H9 (cell line): Measurements from ENCODE around the gene OR8B12. TPM values are rescaled to one million over a fixed set of nuclear protein-coding genes. Genes with fewer than 3 reads are reported as not detected.

Experiments used
- DNase-seq: peaks from one replicate; pipeline ENCODE4 v3.0.0-alpha.2; 2017
- H2AFZ ChIP-seq: one replicate; pipeline ENCODE4 v1.6.1; 2013; ENCODE audit warnings: mild to moderate bottlenecking, low read length, control low read depth, moderate library complexity
- H2AK5ac ChIP-seq: 2 replicates; pipeline ENCODE4 v1.6.1; 2013; ENCODE audit warnings: low read length, control low read depth, mixed read lengths; ENCODE audit not compliant: insufficient read length
- H2BK120ac ChIP-seq: one replicate; pipeline ENCODE4 v1.6.1; 2013; ENCODE audit warnings: low read depth, mild to moderate bottlenecking, low read length, control low read depth, inconsistent platforms; ENCODE audit not compliant: poor library complexity, severe bottlenecking
- H2BK12ac ChIP-seq: 2 replicates; pipeline ENCODE4 v1.6.1; 2013; ENCODE audit warnings: low read length, control low read depth, mixed read lengths, low read depth; ENCODE audit not compliant: insufficient read length
- H2BK15ac ChIP-seq: 2 replicates; pipeline ENCODE4 v1.6.1; 2013; ENCODE audit warnings: low read depth, low read length, control low read depth
- H2BK20ac ChIP-seq: one replicate; pipeline ENCODE4 v1.6.1; 2013; ENCODE audit warnings: low read depth, mild to moderate bottlenecking, low read length, control low read depth, inconsistent platforms; ENCODE audit not compliant: poor library complexity, severe bottlenecking
- H2BK5ac ChIP-seq: 2 replicates; pipeline ENCODE4 v1.6.1; 2013; ENCODE audit warnings: low read length, control low read depth, mixed read lengths; ENCODE audit not compliant: insufficient read length
- H3K14ac ChIP-seq: 2 replicates; pipeline ENCODE4 v1.6.1; 2013; ENCODE audit warnings: low read length, control low read depth; ENCODE audit not compliant: insufficient read depth
- H3K18ac ChIP-seq: 2 replicates; pipeline ENCODE4 v1.6.1; 2013; ENCODE audit warnings: low read depth, mild to moderate bottlenecking, mixed read lengths, low read length, control low read depth; ENCODE audit not compliant: insufficient read length
- H3K23ac ChIP-seq: 2 replicates; pipeline ENCODE4 v1.6.1; 2013; ENCODE audit warnings: low read length, control low read depth, mixed read lengths, low read depth; ENCODE audit not compliant: insufficient read length
- H3K23me2 ChIP-seq: 2 replicates; pipeline ENCODE4 v1.6.1; 2013; ENCODE audit warnings: low read depth, mild to moderate bottlenecking, mixed read lengths, low read length, control low read depth; ENCODE audit not compliant: insufficient read length, poor library complexity, severe bottlenecking
- H3K27ac ChIP-seq: 2 replicates; pipeline ENCODE4 v1.5.1; 2013; ENCODE audit warnings: low read length, control low read depth, mixed read lengths, low read depth; ENCODE audit not compliant: insufficient read length
- H3K27me3 ChIP-seq: 2 replicates; pipeline ENCODE4 v1.6.1; 2013; ENCODE audit warnings: low read length, control low read depth, inconsistent platforms; ENCODE audit not compliant: insufficient read depth
- H3K4ac ChIP-seq: 2 replicates; pipeline ENCODE4 v1.6.1; 2013; ENCODE audit warnings: low read depth, mild to moderate bottlenecking, control low read depth, inconsistent platforms, low read length, moderate library complexity
- H3K4me1 ChIP-seq: 2 replicates; pipeline ENCODE4 v1.6.1; 2013; ENCODE audit warnings: low read length, control low read depth, inconsistent platforms; ENCODE audit not compliant: insufficient read depth
- H3K4me2 ChIP-seq: 2 replicates; pipeline ENCODE4 v1.6.1; 2013; ENCODE audit warnings: low read length, control low read depth, mixed read lengths; ENCODE audit not compliant: insufficient read length, insufficient read depth
- H3K56ac ChIP-seq: 2 replicates; pipeline ENCODE4 v1.6.1; 2013; ENCODE audit warnings: low read depth, mild to moderate bottlenecking, mixed read lengths, low read length, control low read depth; ENCODE audit not compliant: insufficient read length
- H3K79me1 ChIP-seq: 2 replicates; pipeline ENCODE4 v1.6.1; 2013; ENCODE audit warnings: low read depth, mild to moderate bottlenecking, moderate library complexity, low read length, control low read depth, inconsistent platforms; ENCODE audit not compliant: insufficient read depth, poor library complexity, severe bottlenecking
- H3K79me2 ChIP-seq: 2 replicates; pipeline ENCODE4 v1.6.1; 2013; ENCODE audit warnings: low read length, control low read depth, inconsistent platforms; ENCODE audit not compliant: insufficient read depth
- H3K9ac ChIP-seq: 2 replicates; pipeline ENCODE4 v1.6.1; 2013; ENCODE audit warnings: low read length, control low read depth, mixed read lengths; ENCODE audit not compliant: insufficient read length; ENCODE audit errors: extremely low read depth
- H3K9me3 ChIP-seq: one replicate; pipeline ENCODE4 v1.6.1; 2013; ENCODE audit warnings: low read depth, low read length, inconsistent platforms; ENCODE audit not compliant: control insufficient read depth
- H3T11ph ChIP-seq: one replicate; pipeline ENCODE4 v1.6.1; 2013; ENCODE audit warnings: mild to moderate bottlenecking, low read length, control low read depth, inconsistent platforms
- H4K20me1 ChIP-seq: one replicate; pipeline ENCODE4 v1.6.1; 2013; ENCODE audit not compliant: control insufficient read depth, insufficient read length, insufficient read depth
- H4K5ac ChIP-seq: 2 replicates; pipeline ENCODE4 v1.6.1; 2013; ENCODE audit warnings: low read depth, mild to moderate bottlenecking, mixed read lengths, low read length, control low read depth; ENCODE audit not compliant: insufficient read length
- H4K8ac ChIP-seq: replicated peaks from 2 replicates; pipeline ENCODE4 v1.6.1; 2013; ENCODE audit warnings: low read length, control low read depth, mixed read lengths, low read depth; ENCODE audit not compliant: insufficient read length
- H4K91ac ChIP-seq: 2 replicates; pipeline ENCODE4 v1.6.1; 2013; ENCODE audit warnings: low read depth, mild to moderate bottlenecking, moderate library complexity, mixed read lengths, low read length, control low read depth; ENCODE audit not compliant: insufficient read length
- H3K27ac Mint-ChIP-seq, 3 experiments: 2 replicates in 2 of 3; 3 replicates in 1 of 3; pipeline ENCODE4 v1.8.0; 2020 to 2021; ENCODE audit warnings: mixed read lengths in 3 of 3, mild to moderate bottlenecking in 1 of 3, moderate library complexity in 1 of 3
- H3K27me3 Mint-ChIP-seq: 2 replicates; pipeline ENCODE4 v1.8.0; 2021; ENCODE audit warnings: low read depth, mild to moderate bottlenecking, moderate library complexity, mixed read lengths
- H3K36me3 Mint-ChIP-seq, 3 experiments: 2 replicates in 2 of 3; 3 replicates in 1 of 3; pipeline ENCODE4 v1.8.0; 2020 to 2021; ENCODE audit warnings: low read depth in 3 of 3, mixed read lengths in 3 of 3; ENCODE audit not compliant: insufficient read depth in 1 of 3
- H3K4me1 Mint-ChIP-seq, 2 experiments: 2 replicates each; pipeline ENCODE4 v1.8.0; 2020; ENCODE audit warnings: mixed read lengths in 2 of 2
- H3K4me3 Mint-ChIP-seq, 2 experiments: 2 replicates in 1 of 2; 3 replicates in 1 of 2; pipeline ENCODE4 v1.8.0; 2020 to 2021; ENCODE audit warnings: mild to moderate bottlenecking in 2 of 2, mixed read lengths in 2 of 2, moderate library complexity in 1 of 2
- H3K9me3 Mint-ChIP-seq, 2 experiments: 2 replicates in 1 of 2; 3 replicates in 1 of 2; pipeline ENCODE4 v1.8.0; 2020; ENCODE audit warnings: mild to moderate bottlenecking in 2 of 2, mixed read lengths in 2 of 2, moderate library complexity in 1 of 2
- CTCF ChIP-seq: fragments of 200-600 bp; sonication (generic); conservative IDR thresholded peaks from 3 replicates; pipeline ENCODE4 v1.8.0; 2021; ENCODE audit warnings: antibody characterized with exemption, mild to moderate bottlenecking
- WGBS: extraction: QIAGEN DNeasy Blood & Tissue Kit; methylation state at CpG from one replicate; pipeline ENCODE4 v1.1.7; 2013; ENCODE audit warnings: missing lambda C conversion rate, low lambda C conversion rate, mixed read lengths; ENCODE audit not compliant: insufficient read length; ENCODE audit errors: extremely low coverage; 5-methylcytosine and 5-hydroxymethylcytosine counted together
- long read RNA-seq: library from polyadenylated mRNA; unstranded; transcript quantifications from one replicate; pipeline ENCODE4 v2.0.0, GENCODE V29; 2020
- total RNA-seq: library from RNA; stranded (reverse); gene quantifications from 2 replicates; pipeline ENCODE4 v1.2.1, GENCODE V29; 2021

The OR8B12 gene
- total RNA-seq: not detected in 2 replicates
- long read RNA-seq: 0 reads

GRCh38 chr11:124543554-124543953 is at the start of gene OR8B12:
Gene OR8B12, minus strand, starts transcription at chr11:124543654. Its CDS starts 0 bp downstream, at chr11:124543654.
- Histone ChIP-seq H2BK15ac (no peak within 1 kb of the TSS), H2BK5ac (no peak within 1 kb of the TSS), H3K9me3 (no peaks in the 10 kb centered on the region), H3K79me1 (no peaks in the 10 kb centered on the region), H3K23me2 (no peaks in the 10 kb centered on the region), H3K56ac (no peak within 1 kb of the TSS), H3K27me3 (no peaks in the 10 kb centered on the region), H2BK120ac (no peak within 1 kb of the TSS), H3K27ac (no peak within 1 kb of the TSS), H2BK20ac (no peak within 1 kb of the TSS), H3K23ac (no peak within 1 kb of the TSS), H3T11ph (no peak within 1 kb of the TSS), H3K4me2 (no peak within 1 kb of the TSS), H4K8ac (no peak within 1 kb of the TSS), H4K5ac (no peak within 1 kb of the TSS), H3K9ac (no peak within 1 kb of the TSS), H3K4me1 (no peaks in the 10 kb centered on the region), H3K4ac (no peak within 1 kb of the TSS), H2AK5ac (no peak within 1 kb of the TSS), H2AFZ (no peak within 1 kb of the TSS), H3K14ac (no peak within 1 kb of the TSS), H3K79me2 (no peaks in the 10 kb centered on the region), H4K91ac (no peak within 1 kb of the TSS), H3K18ac (no peak within 1 kb of the TSS), H4K20me1 (no peaks in the 10 kb centered on the region), H2BK12ac (no peak within 1 kb of the TSS)
- no peak for DNase-seq
- no CpG with 5 or more reads among the region's 5 CpGs for whole genome bisulfite sequencing
- Mint-ChIP-seq H3K9me3 (no peaks in the 10 kb centered on the region), H3K27me3 (no peaks in the 10 kb centered on the region; the same call in 1 of the 2 replicates), H3K4me1 (peaks cover 4 to 5% of the 10 kb centered on the region in 2 experiments; a peak in 3 of 4 replicates), H3K27ac (no peak within 1 kb of the TSS), H3K4me3 (no peak within 1 kb of the TSS), H3K36me3 (no peaks in the 10 kb centered on the region)
- TF ChIP-seq CTCF: no peak
